Measurements from ENCODE around the gene DLL4.

DNA sequence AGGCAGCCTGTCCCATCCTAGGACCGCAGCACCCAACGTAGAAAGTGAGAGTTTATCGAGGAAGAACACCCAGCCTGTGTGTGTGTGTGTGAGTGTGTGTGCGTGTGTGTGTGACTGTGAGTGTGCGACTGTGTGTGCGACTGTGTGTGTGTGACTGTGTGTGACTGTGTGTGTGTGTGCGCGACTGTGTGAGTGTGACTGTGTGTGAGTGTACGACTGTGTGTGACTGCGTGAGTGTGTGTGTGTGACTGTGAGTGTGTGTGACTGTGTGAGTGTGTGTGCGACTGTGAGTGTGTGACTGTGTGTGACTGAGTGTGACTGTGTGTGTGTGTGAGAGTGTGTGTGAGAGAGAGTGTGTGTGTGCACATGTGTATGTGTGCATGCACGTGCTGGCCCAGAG, 15.1 kb upstream of the DLL4 start:
- TF ChIP-seq POLR2A (IDR thresholded peaks at IDR 0.05; ENCODE audit: low read depth, low read length) (no peak), POLR2AphosphoS5 (IDR thresholded peaks at IDR 0.05; ENCODE audit: low read depth, low read length) (no peak), TAF1 (IDR thresholded peaks at IDR 0.05; ENCODE audit: low read depth, low read length) (no peak)
